ENCODE measurements around the gene ZNF91.
"Not testable (repeated sequence)": the region's sequence is repeated elsewhere in the genome, so short reads cannot be mapped to it uniquely, and the experiment has no call there.

The ZNF91 gene

DNA sequence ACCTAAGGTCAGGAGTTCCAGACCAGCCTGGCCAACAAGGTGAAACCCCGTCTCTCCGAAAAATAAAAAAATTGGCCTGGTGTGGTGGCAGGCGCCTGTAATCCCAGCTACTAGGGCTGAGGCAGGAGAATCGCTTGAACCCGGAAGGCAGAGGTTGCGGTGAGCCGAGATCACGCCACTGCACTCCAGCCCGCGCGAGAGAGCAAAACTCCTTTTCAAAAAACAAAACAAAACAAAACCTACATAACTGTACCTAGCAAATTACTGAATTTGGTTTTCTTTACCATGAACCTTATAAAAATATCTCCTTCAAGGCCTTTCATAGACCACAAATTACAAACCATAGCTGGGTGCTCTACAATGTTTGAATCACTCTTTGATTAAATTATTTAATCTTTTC lies 760 bp downstream of the ZNF91 start:
- DNase-seq = no peak

DNA sequence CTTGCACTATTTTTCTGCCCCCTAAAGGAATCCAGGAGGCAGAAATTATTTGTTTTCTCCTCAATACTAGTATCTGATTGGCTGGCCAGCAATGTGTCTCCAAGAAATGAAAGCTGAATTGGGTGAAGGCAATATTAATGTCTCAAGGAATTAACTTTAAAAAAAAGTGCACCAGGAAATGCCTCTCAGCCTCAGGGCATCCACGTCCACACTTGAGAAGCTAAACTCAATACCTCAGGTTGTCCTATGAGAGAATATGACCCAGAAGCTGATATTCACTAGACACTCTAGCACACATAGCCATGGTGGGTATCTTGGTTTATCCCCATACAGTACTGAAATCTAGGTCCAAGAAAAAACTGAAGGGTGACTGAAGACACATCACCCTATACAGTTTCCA lies 2.1 kb downstream of the ZNF91 start:
- DNase-seq = no peak

DNA sequence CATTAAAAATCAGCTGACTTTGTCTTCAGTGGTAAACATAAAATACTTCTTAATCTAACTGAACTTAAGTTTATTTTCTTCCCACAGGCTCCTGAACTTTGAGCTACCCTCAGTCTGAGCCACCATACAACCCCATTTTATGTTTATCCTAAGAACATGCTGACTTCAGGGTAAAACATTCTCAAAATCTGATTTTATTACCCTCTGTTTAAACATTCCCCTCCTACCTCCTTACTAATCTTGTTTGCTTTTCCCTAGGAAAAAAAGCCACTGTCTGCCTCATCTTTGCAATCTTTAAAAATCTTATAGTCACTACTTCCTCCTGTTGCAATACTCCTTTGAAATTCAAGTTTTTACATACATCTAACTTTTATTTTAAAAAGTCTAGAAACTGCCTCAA lies 4.0 kb downstream of the ZNF91 start:
- no peak for DNase-seq

DNA sequence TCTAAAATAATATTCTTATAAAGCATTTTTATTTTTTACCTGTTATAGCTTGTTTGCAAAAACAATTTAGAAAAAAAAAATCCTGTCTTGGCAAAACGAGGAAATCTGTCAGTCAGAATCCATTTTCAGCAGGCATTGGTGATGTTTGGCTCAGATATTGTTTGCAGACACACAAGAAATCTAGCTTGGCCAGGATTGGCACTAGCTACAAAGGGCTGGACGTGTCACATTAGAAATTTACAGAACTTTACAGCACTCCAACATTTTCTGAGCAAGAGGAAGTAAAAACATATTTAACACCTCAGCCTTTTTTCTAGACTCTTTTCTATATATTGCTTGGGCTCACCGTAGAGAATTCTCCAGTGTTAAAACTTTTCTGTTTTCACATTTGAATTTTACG lies 9.9 kb downstream of the ZNF91 start:
- DNase-seq = no peak

DNA sequence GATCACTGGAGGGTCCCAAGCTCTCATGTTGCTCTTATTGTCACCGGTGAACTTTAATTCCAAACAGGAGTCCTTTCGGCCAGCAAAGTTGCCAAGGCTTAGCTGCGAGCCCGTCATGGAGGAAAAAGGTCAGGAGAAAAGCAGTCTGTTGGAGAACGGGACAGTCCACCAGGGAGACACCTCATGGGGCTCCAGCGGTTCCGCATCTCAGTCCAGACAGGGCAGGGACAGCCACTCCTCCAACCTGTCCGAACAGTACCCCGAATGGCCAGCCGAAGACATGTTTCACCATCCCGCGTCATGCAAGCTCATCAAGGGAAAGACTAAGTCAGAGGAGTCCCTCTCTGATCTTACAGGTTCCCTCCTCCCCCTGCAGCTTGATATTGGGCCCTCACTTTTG lies 10.4 kb downstream of the ZNF91 start:
- no peak for DNase-seq

DNA sequence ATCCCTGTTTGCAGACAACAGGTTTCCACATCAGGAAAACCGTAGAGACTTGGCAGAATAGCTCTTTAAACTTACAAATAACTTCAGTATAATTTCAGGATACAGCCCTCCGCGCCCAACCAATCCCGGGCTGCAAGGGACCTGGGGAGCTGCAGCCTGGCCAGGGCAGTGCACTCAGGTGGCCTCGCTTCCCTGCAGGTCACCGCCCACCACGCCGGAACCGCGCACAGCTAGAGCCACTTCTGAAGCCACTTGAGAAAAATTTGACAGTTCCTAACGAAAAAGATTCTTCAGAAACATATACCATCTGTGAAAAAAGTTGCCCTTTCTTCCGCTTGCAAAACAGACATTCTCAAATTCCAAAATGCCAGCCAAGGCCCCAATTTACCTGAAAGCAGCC lies 11.1 kb downstream of the ZNF91 start:
- no peak for DNase-seq

DNA sequence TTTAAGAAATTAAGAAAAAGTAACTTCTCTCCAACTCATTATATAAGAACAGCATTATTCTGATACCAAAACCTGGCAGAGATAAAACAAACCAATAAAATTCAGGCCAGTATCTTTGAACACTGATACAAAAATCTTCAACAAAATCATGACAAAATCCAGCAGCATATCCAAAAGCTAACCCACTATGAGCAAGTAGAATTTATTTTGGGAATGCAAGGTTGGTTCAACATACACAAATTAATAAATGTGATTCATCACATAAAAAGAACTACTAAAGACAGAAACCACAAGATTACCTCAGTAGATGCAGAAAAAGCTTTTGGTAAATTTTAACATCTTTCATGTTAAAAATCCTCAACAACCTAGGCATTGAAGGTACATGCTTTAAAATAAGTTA lies 12.3 kb downstream of the ZNF91 start:
- DNase-seq = no peak

DNA sequence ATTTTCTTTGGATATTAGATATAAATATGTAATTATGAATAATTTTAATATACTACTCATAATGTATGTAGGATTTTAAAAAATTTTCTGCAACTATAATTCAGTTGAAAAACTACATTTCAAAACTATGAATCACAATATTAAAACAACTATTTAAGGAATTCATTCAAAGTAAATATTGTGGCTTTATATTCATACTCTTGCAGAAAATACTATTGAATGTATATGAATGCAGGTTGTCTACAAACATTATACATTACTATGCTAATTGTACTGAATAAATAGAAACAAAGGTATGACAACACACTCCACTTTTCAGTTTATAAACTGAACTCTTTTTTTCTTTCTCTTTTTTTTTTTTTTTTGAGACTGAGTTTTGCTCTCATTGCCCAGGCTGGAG lies 14.2 kb downstream of the ZNF91 start:
- no peak for DNase-seq

DNA sequence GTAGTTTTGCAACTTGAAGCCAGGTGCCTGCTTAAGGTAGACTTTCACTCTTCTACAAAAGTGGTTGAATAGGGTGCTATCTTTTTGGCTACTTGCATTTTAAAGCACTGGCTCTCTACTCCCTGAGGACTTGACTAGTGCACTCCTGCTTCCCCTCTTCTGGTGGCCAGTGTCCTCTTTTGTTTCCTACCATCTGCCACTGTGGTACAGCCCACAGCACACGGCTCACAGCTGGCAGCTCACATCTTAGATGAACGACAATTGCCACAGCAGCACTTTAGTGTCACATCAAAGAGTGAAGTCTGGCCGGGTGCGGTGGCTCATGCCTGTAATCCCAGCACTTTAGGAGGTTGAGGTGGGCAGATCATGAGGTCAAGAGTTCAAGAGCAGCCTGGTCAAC lies 15.6 kb downstream of the ZNF91 start:
- DNase-seq = not testable (repeated sequence)

DNA sequence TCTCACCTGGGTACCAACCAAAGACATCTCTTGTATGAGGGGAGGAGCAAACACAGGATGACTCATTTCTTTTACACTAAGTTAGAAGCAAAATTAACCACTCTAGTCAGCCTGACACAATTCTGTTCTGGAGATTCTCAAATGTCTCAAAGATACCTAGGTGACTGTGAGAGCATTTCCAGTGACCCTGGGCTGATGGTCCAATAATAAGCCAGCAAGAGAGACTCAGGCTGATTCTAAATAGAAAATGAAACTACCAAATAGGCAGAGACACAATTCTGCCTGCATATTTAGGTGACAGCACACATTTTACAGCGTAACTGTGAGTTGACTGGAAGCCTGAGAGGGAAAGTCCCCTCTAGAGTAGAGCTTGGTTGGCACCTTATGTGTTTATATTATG lies 16.3 kb downstream of the ZNF91 start:
- no peak for DNase-seq

DNA sequence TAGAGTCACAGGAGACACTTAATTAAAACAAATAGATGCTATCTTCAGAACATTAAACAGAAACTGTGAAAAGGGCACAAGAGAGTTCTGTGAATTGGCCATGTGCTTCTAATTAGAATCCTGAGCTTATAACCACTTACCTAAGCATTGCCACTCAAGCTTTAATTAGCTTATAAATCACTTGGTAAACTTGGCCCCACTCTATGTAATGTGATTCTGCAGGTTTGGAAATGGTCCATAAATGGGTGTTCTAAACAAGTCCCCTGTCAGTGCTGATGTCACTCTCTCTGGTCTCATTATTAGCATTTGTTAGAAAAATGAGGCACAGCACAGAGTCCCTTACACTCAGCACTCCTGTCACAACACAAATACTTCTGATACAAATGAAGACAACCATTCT lies 18.0 kb downstream of the ZNF91 start:
- DNase-seq = no peak

DNA sequence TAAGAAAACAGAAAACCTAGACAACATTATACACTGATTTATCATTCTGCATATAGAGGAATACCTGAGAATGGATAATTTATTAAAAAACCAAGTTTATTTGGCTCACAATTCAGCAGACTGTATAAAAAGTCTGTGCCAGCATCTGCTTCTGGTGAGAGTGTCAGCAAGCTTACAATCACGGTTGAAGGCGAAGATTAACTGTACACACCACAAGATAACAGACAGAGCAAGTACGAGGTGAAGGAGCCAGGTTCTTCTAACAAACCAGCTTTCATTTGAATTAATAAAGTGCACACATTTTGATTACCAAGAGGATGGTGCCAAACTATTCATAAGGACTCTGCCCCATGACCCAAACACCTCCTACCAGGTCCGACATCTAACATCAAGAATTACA lies 28.8 kb downstream of the ZNF91 start:
- DNase-seq = no peak

DNA sequence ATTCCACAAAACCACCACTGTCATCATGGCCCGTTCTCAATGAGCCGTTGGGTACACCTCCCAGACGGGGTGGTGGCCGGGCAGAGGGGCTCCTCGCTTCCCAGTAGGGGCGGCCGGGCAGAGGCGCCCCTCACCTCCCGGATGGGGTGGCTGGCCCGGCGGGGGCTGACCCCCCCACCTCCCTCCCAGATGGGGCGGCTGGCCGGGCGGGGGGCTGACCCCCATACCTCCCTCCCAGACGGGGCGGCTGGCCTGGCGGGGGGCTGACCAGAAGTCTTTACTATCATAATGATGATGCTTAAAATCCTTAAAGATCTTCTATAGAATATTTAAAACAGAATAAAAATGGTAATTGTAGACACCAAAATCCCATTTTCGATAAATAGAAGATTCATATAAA lies 29.2 kb downstream of the ZNF91 start:
- not testable (repeated sequence) for DNase-seq

DNA sequence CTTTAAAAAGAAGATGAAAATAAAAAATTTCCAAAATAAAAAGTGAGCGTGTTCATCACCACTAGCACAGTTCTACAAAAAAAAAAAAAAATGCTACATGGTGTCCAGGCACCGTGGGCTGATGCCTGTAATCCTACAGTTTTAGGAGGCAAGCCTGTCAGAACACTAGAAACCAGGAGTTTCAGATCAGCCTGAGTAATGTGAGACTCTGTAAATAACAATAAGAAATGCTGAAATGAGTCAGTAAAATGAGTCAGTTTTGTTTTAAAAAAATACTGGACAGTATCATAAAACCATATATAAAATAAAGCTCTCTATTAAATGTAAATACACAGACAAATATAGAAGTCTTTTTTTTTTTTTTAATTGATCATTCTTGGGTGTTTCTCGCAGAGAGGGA lies 30.0 kb downstream of the ZNF91 start:
- no peak for DNase-seq

DNA sequence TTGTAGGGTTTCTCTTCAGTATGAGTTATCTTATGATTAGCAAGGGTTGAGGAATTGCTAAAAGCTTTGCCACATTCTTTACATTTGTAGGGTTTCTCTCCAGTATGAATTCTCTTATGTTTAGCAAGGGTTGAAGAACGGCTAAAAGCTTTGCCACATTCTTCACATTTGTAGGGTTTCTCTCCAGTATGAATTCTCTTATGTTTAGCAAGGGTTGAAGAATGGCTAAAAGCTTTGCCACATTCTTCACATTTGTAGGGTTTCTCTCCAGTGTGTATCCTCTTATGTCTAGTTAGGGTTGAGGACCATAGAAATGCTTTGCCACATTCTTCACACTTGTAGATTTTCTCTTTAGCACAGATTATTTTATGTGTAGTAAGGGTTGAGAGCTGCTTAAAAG lies 33.4 kb downstream of the ZNF91 start:
- not testable (repeated sequence) for DNase-seq

DNA sequence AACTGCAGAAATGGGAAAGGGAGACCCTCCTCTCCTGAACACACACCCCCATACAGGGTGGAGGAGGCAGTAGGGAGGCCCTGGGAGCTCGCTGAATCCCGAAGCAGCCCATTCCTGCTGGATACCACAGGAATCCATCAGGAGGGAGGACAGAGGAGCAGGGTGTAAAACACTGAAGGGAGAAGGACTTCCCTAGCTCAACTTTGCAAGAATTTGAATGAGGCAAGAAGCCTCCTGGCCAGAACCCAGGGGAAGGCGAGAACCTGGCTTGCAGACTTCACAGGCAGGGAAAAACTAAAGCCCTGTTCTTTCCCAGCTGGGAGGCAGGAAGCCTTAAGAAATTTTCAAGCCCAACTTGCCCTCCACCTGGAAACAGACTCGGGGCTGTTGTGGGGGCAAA lies 43.5 kb downstream of the ZNF91 start:
- DNase-seq = no peak

DNA sequence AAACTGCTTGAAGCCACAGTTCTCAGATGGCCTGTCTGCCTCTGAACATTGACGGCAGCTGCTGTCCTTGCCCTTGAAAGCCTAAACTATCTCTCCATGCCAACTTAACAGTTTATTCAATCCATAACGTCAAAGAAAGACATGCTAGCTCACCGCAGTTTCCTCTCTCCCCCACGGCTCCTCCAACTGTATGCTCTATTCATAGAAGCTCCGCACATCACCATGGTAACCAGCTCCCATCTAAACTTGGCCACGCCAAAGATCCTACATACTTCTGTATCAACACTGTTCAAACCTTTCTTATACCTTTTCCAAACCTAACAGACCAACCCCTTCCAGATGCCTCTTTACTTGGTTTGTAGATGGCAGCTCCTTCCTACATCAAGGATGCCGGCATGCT lies 48.6 kb downstream of the ZNF91 start:
- no peak for DNase-seq

DNA sequence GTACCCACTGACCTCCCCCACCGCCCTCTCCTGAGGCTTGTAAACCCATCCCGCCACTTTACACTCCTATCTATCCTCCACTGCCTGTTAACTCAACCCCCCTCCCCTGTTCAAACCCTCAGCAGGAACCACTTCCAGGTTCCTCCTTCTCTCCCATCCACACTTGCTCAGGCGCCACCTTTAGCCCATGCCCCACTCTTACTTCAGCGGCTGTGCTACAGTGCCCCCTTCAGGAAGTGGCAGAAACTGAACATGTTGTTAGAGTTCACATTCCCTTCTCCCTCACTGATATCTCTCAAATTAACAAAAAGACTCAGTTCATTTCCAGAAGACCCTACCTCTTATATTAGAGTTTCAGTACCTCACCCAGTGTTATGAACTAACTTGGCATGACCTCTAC lies 49.4 kb downstream of the ZNF91 start:
- no peak for DNase-seq

DNA sequence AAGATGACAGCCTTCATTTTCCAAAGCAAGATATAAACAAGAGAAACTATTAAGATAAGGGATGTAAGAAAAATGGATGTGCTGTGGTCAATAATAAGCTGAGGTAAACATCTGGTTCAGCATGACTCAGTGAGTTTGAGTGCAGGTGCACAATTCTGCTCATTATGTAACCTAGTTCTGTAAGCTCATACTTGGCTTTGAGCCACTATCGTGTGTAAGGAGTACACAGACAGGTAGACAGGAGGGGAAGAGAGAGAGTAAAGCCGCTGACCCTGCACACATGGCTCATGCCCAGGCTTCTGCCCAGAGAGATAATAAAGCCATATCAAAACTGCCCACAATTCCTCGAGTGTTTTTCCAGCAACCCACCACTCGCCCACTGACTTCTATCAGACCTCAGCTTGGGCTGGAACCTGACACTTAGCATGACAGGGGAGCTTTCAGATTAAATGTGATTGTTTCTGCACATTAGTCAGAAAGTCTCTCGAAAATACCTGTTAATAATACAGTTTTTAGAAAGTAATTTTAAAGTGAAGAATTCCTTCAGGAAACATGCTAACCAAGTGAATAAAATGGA lies 51.7 kb downstream of the ZNF91 start:
- DNase-seq = no peak

DNA sequence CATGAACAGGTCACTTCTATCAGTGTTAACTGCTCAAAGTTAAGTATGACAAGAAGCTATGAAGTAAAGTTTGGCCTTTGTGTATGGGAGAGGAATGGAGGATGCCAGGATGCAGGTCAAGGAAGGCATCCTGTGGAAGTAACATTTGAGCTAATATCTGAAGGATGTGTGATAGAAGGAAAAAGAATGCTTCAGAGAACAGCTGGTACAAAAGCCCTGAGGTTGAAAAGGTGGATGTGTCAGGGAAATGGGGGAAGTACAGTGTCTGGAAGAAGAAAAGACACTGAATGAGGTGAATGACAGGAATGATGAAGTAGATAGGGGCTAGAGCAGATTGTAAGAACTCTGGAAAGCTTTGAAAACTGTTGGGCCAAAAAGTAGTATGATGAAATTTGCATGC lies 67.1 kb downstream of the ZNF91 start:
- DNase-seq = no peak

DNA sequence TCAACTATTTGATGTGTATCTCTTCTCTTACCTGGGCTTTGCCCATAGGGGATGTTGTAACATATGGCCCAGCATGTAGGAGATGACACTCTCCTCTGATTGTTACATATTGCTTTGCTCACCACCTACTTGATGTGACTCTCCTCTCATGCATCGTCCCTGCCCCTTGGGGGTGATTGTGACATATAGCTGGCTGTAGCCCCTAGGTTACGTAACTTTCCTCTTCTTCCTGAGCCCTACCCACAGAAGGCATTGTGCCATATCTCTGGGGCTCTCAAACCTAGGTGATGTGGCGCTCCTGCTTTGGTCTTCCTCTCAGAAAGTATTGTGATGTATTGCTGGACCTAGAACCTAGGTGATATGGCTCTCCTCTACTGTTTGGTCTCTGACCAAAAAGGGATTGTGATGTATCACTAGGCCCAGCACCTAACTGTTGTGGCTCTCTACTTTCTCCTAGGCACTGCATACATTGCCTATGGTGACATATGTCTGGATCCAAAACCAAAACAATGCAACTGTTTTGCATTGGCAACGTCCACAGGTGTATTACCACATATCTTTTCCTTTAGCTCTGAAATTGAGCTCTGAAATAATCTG lies 73.2 kb downstream of the ZNF91 start:
- no peak for DNase-seq

DNA sequence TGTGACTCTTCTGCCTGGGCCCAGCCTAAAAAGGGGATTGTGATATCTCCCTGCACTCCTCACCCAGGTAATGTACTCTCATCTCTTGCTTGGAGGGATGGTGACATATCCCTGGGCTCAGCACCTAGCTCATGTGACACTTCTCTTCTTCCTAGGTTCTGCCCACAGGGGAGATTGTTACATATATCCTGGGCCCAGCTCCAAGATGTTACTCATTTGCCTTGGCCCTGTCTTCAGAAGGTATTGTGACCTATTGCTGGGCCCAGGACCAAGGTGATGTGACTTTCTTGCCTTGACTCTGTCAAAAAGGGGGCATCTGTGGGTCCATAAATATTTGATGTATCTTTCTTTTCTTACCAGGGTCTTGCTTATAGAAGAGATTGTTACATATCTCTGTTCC lies 73.9 kb downstream of the ZNF91 start:
- DNase-seq = not testable (repeated sequence)

DNA sequence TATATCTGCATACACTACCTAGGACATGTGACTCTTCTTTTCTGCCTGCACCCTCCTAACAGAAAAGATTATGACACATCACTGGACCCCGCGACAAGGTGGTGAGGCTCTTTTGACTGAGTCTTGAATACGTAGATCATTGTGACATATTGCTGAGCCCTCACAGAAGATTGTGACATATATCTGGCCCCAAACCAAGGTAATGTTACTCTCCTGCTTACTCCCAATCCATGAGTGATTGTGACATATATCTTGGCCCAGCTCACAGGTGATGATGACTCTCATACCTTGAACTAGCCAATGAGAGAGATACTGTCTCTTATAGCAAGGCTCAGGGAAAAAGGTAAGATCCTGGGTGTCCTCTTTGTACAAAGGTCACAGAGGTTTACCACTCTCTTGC lies 75.7 kb downstream of the ZNF91 start:
- not testable (repeated sequence) for DNase-seq

DNA sequence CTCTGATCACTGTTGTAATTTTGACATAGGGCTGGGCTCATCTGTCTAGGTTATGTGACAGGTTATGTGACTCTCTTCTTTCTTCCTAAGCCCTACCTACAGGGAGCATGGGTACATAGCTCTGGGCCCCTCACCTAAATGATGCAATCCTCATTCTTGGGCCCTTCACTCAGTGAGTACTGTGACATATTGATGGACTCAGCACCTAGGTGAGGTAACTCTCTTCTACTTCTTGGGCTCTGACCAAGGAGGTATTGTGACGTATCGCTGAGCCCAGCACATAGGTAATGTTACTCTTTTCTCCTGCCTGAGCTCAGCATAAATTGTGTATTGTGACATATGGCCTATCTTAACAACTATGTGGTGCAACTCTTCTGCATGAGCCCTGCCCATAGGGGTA lies 76.3 kb downstream of the ZNF91 start:
- DNase-seq = not testable (repeated sequence)

DNA sequence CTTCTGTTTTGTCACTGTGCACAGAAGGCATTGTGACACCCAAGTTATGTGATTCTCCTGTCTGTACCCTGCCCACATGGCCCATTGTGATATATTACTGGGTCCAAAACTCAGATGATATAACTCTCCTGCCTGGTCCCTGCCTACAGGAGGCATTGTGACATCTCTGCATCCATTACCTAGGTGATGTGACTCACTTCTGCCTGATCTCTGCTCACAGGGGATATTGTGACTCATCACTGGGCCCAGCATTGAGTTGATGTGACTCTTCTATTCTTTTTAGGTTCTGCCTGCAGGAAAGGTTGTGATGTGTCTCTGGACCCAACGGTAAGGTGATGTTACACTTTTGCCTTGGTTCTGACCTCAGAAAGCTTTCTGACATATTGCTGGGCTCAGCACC lies 77.1 kb downstream of the ZNF91 start:
- DNase-seq = no peak

DNA sequence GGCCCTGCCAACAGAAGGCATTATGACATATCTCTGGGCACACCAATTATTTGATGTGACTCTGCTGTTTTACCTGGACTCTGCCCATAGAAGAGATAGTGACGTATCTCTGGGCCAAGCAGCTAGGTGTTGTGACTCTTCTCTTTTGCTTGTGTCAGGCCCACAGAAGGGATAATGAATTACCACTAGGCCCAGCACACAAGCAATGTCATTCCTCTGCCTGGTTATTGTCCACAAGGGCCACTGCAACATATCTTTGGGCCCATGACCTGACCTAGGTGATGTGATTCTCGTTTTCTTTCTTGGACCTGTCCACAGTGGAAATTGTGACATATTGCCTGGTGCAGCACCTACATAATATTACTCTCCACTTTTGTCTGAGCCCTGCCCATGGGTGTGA lies 80.0 kb downstream of the ZNF91 start:
- no peak for DNase-seq

All from right forelimb (tissue), 1 donor.